ENCODE data around the gene MDP1. TPM values are rescaled to one million over a fixed set of nuclear protein-coding genes. Genes with fewer than 3 reads are reported as not detected.
A peak's percentile ranks its signal among the peaks of the same experiment; 100 is the strongest.

The MDP1 gene
- total and polyA plus RNA-seq, 10 of the 15 experiments (the other 5 are each of a cell fraction or from before 2014, with no cell fraction given) = 10.4 to 45.8 (median 23.5) TPM

GRCh38 chr14:24178399-24179178 is 37.3 kb downstream of the MDP1 start:
- H4K20me1 ChIP-seq (ENCODE audit: control insufficient read depth, insufficient read depth) = no peaks in the 10 kb centered on the region
- no TSS peak for BruUV-seq (replicated peaks)
- WGBS (ENCODE audit: insufficient coverage, insufficient replicate concordance, low lambda C conversion rate, missing lambda C conversion rate) = 90% methylated on average over 12 of the region's 12 CpGs
- no peak overlapping the region for H3K4me2 ChIP-seq (ENCODE audit: control insufficient read depth, insufficient read depth)
- no peaks in the 10 kb centered on the region for H3K4me1 ChIP-seq (ENCODE audit: control insufficient read depth, insufficient read depth, low read length)
- H3K27ac ChIP-seq (ENCODE audit: control insufficient read depth, insufficient read depth) = no peak overlapping the region
- H3K9ac ChIP-seq (ENCODE audit: control insufficient read depth, insufficient read depth, low read length) = no peak overlapping the region
- no peaks in the 10 kb centered on the region for H3K79me2 ChIP-seq (ENCODE audit: control insufficient read depth, insufficient read depth, low read length)
- ATAC-seq (no peak), DNase-seq (ENCODE audit: low read depth, low spot score) (no peak), FAIRE-seq (no peak)
- ChIA-PET RAD21 (ENCODE audit: unreplicated experiment) (no interaction called here), SMC1A (ENCODE audit: uncharacterized antibody, unreplicated experiment) (no interaction called here), CTCF (no interaction called here), POLR2A (interaction anchor here (1.1 to 1.2 kb wide), 2 partner anchors 14 to 37 kb away, joined by 3 read pairs; partner anchors contain the start of gene EMC9)
- no peak overlapping the region for H2AFZ ChIP-seq (ENCODE audit: control insufficient read depth, low read depth, low read length)
- H3K36me3 ChIP-seq (ENCODE audit: control insufficient read depth in 2 of 2, insufficient read depth in 2 of 2, low read length in 1 of 2) = peaks cover 14 to 41% of the 10 kb centered on the region in 2 experiments; a peak in 3 of 4 replicates
- no peaks in the 10 kb centered on the region for H3K9me3 ChIP-seq (replicated peaks; ENCODE audit: control insufficient read depth, insufficient read depth, low read length)
- no peaks in the 10 kb centered on the region for H3K27me3 ChIP-seq (replicated peaks in 1 of 2; ENCODE audit: control insufficient read depth in 2 of 2, insufficient read depth in 2 of 2, low read length in 1 of 2)
- TF ChIP-seq POLR2A (IDR thresholded peaks at IDR 0.05; ENCODE audit: low read depth, low read length) (peak; percentile 9; the same call in 1 of the 2 replicates), YY1 (IDR thresholded peaks at IDR 0.05; ENCODE audit: low read depth, low read length) (no peak), POLR2AphosphoS2 (IDR thresholded peaks at IDR 0.05; ENCODE audit: low read depth, low read length) (no peak), MXI1 (IDR thresholded peaks at IDR 0.05; ENCODE audit: low read depth, low read length) (no peak), CREM (IDR thresholded peaks at IDR 0.05; ENCODE audit: low read depth) (no peak), NRF1 (conservative IDR thresholded peaks at IDR 0.05; ENCODE audit: low read depth, low read length) (no peak)
- intact Hi-C loops (cut with micrococcal nuclease; ENCODE audit: unreplicated experiment) = no loop called here
- in situ Hi-C loops (cut with MboI) = no loop called here
- no peak overlapping the region for H3K4me3 ChIP-seq

- DNase-seq (ENCODE audit: low read depth, low spot score) = no peak
- Histone ChIP-seq H3K27ac (ENCODE audit: control insufficient read depth, insufficient read depth) (no peak overlapping the region), H3K9me3 (replicated peaks; ENCODE audit: control insufficient read depth, insufficient read depth, low read length) (no peaks in the 10 kb centered on the region), H3K4me1 (ENCODE audit: control insufficient read depth, insufficient read depth, low read length) (no peaks in the 10 kb centered on the region), H3K4me2 (ENCODE audit: control insufficient read depth, insufficient read depth) (no peak overlapping the region), H3K4me3 (no peak overlapping the region), H3K79me2 (ENCODE audit: control insufficient read depth, insufficient read depth, low read length) (no peaks in the 10 kb centered on the region), H3K27me3 (replicated peaks in 1 of 2; ENCODE audit: control insufficient read depth in 2 of 2, insufficient read depth in 2 of 2, low read length in 1 of 2) (no peaks in the 10 kb centered on the region), H3K36me3 (ENCODE audit: control insufficient read depth in 2 of 2, insufficient read depth in 2 of 2, low read length in 1 of 2) (peaks cover 14 to 38% of the 10 kb centered on the region in 2 experiments; a peak in 3 of 4 replicates), H3K9ac (ENCODE audit: control insufficient read depth, insufficient read depth, low read length) (no peak overlapping the region), H2AFZ (ENCODE audit: control insufficient read depth, low read depth, low read length) (no peak overlapping the region), H4K20me1 (ENCODE audit: control insufficient read depth, insufficient read depth) (no peaks in the 10 kb centered on the region)
- intact Hi-C loops (cut with micrococcal nuclease; ENCODE audit: unreplicated experiment) (no loop called here), in situ Hi-C loops (cut with MboI) (no loop called here)
- ChIA-PET SMC1A (ENCODE audit: uncharacterized antibody, unreplicated experiment) (no interaction called here), CTCF (interaction anchor here (1.1 kb wide), 1 partner anchor 16 kb away, joined by 3 read pairs; the partner anchor contains the start of gene IRF9), RAD21 (ENCODE audit: unreplicated experiment) (no interaction called here), POLR2A (interaction anchor here (1.1 to 1.3 kb wide), 2 partner anchors 17 to 68 kb away, joined by 3 to 4 read pairs; partner anchors contain the start of gene IRF9)
- ATAC-seq = no peak
- BruUV-seq (replicated peaks) = no TSS peak
- 93% methylated on average over 7 of the region's 14 CpGs for WGBS (ENCODE audit: insufficient coverage, insufficient replicate concordance, low lambda C conversion rate, missing lambda C conversion rate)
- no peak for FAIRE-seq
- TF ChIP-seq ZZZ3 (IDR thresholded peaks at IDR 0.05; ENCODE audit: control insufficient read depth, insufficient read length, low read depth) = no peak
- TF ChIP-seq IRF5 (IDR thresholded peaks at IDR 0.05; ENCODE audit: borderline replicate concordance) = no peak
- no peak for TF ChIP-seq PBX3 (IDR thresholded peaks at IDR 0.05; ENCODE audit: insufficient replicate concordance, low read depth, low read length)
- no peak for TF ChIP-seq RELA (IDR thresholded peaks at IDR 0.05; ENCODE audit: borderline replicate concordance, partially characterized antibody)
- TF ChIP-seq ETV6 (conservative IDR thresholded peaks at IDR 0.05 in 1 of 2, IDR thresholded peaks at IDR 0.05 in 1 of 2; ENCODE audit: borderline replicate concordance in 1 of 2, low read depth in 1 of 2) = no peak
- no peak for TF ChIP-seq MYC (IDR thresholded peaks at IDR 0.05; ENCODE audit: insufficient read depth, insufficient read length, insufficient replicate concordance, low read length, severe bottlenecking)
- TF ChIP-seq NFYB (IDR thresholded peaks at IDR 0.05; ENCODE audit: insufficient read depth, low read depth, low read length) = no peak
- no peak for TF ChIP-seq GATAD2B (conservative IDR thresholded peaks at IDR 0.05; ENCODE audit: low read depth)
- TF ChIP-seq HDGF (IDR thresholded peaks at IDR 0.05) = no peak
Observed at GRCh38 chr14:24177891-24178290, 38.0 kb downstream of the MDP1 start.

Measured in GM12878 (cell line).